GM12878 (cell line): Measurements from ENCODE around the gene C19orf73. TPM values are rescaled to one million over a fixed set of nuclear protein-coding genes. Genes with fewer than 3 reads are reported as not detected.

Source experiments
- CREM ChIP-seq: IDR thresholded peaks from 2 replicates; pipeline ENCODE4 v1.6.1; 2014; ENCODE audit warnings: antibody characterized with exemption, low read depth
- EGR1 ChIP-seq, 2 experiments: IDR thresholded peaks; 1 replicate in 1 of 2; 2 replicates in 1 of 2; pipeline ENCODE4 v1.6.1; 2011 to 2012; ENCODE audit warnings: low read depth in 2 of 2, low read length in 2 of 2, borderline replicate concordance in 1 of 2, mild to moderate bottlenecking in 1 of 2, moderate library complexity in 1 of 2
- ESRRA ChIP-seq: IDR thresholded peaks from 2 replicates; pipeline ENCODE4 v1.6.1; 2012; ENCODE audit warnings: mild to moderate bottlenecking, low read length, improper control_type of control experiment
- EZH2 ChIP-seq: IDR thresholded peaks from 2 replicates; pipeline ENCODE4 v1.6.1; 2012; ENCODE audit warnings: low read depth, mild to moderate bottlenecking, control low read depth, inconsistent platforms, low read length, borderline replicate concordance; ENCODE audit not compliant: control insufficient read depth
- FOS ChIP-seq: IDR thresholded peaks from 3 replicates; pipeline ENCODE4 v1.6.1; 2011; ENCODE audit warnings: borderline replicate concordance; ENCODE audit not compliant: insufficient read length; ENCODE audit errors: extremely low read depth
- JUND ChIP-seq: IDR thresholded peaks from 2 replicates; pipeline ENCODE4 v1.6.1; 2012; ENCODE audit warnings: low read depth, mild to moderate bottlenecking, low read length, improper control_type of control experiment, moderate library complexity
- KDM1A ChIP-seq: fragments of 200-600 bp; sonication (generic); IDR thresholded peaks from 2 replicates; pipeline ENCODE4 v1.6.1; 2016; ENCODE audit warnings: borderline replicate concordance
- KLF5 ChIP-seq: fragments of 450-650 bp; IDR thresholded peaks from 2 replicates; pipeline ENCODE4 v1.6.1; 2014; ENCODE audit warnings: mild to moderate bottlenecking; ENCODE audit not compliant: partially characterized antibody
- NRF1 ChIP-seq: conservative IDR thresholded peaks from 2 replicates; pipeline ENCODE4 v1.6.1; 2011; ENCODE audit warnings: mild to moderate bottlenecking, low read depth, low read length, improper control_type of control experiment
- PKNOX1 ChIP-seq: fragments of 450-650 bp; IDR thresholded peaks from 2 replicates; pipeline ENCODE4 v1.6.1; 2016; ENCODE audit warnings: mild to moderate bottlenecking
- RELB ChIP-seq: fragments of 450-650 bp; IDR thresholded peaks from 2 replicates; pipeline ENCODE4 v1.6.1; 2017; ENCODE audit warnings: low read depth, mild to moderate bottlenecking, moderate library complexity
- SMAD5 ChIP-seq: IDR thresholded peaks from 2 replicates; pipeline ENCODE4 v1.6.1; 2016; ENCODE audit warnings: antibody characterized with exemption, low read depth
- STAT1 ChIP-seq: fragments of 450-650 bp; conservative IDR thresholded peaks from 2 replicates; pipeline ENCODE4 v1.6.1; 2014; ENCODE audit warnings: antibody characterized with exemption, mild to moderate bottlenecking
- STAT3 ChIP-seq: IDR thresholded peaks from 2 replicates; pipeline ENCODE4 v1.6.1; 2011; ENCODE audit warnings: low read depth, low read length, improper control_type of control experiment
- TCF12 ChIP-seq: IDR thresholded peaks from 2 replicates; pipeline ENCODE4 v1.6.1; 2011; ENCODE audit warnings: low read depth, mild to moderate bottlenecking, low read length
- polyA plus RNA-seq, 11 experiments: library from polyadenylated mRNA; depleted of rRNA in 4 of 11; unstranded in 6 of 11; stranded (reverse) in 5 of 11; fragments of >200 nt; fragmentation: Nextera tagmentation in 4 of 11; fragmentation: Illumina TruSeq in 1 of 11; extraction: Ambion mirVana in 4 of 11; extraction: Trizol in 1 of 11; gene quantifications; 1 replicate in 1 of 11; 2 replicates in 10 of 11; pipeline versions ENCODE4 v1.2.1 to v1.2.3, GENCODE V29; 2011 to 2016; ENCODE audit warnings: inconsistent platforms in 2 of 11, missing spikeins in 2 of 11, low read depth in 1 of 11
- total RNA-seq, 4 experiments: library from RNA; depleted of rRNA in 3 of 4; stranded (reverse); fragments of >200 nt in 3 of 4; fragmentation: Illumina TruSeq in 1 of 4; extraction: Trizol in 1 of 4; gene quantifications; 2 replicates each; pipeline versions ENCODE4 v1.2.1 to v1.2.3, GENCODE V29; 2013 to 2021
- TF ChIP-seq, protein P1 (sequence below): fragments of 450-650 bp; IDR thresholded peaks from 2 replicates; pipeline ENCODE4 v1.6.1; 2017; ENCODE audit warnings: mild to moderate bottlenecking, moderate library complexity
- TF ChIP-seq, protein P2 (sequence below): IDR thresholded peaks from 2 replicates; pipeline ENCODE4 v1.6.1; 2011; ENCODE audit warnings: low read depth, mild to moderate bottlenecking, low read length, moderate library complexity, borderline replicate concordance; ENCODE audit errors: extremely low read depth
- TF ChIP-seq, protein P3 (sequence below): IDR thresholded peaks from 2 replicates; pipeline ENCODE4 v1.6.1; 2011; ENCODE audit warnings: borderline replicate concordance, low read depth, mild to moderate bottlenecking, moderate library complexity, low read length; ENCODE audit not compliant: insufficient read depth, poor library complexity, severe bottlenecking
- TF ChIP-seq, protein P4 (sequence below): IDR thresholded peaks from 2 replicates; pipeline ENCODE4 v1.6.1; 2011; ENCODE audit warnings: low read depth, low read length, improper control_type of control experiment, borderline replicate concordance

The C19orf73 gene
- total and polyA plus RNA-seq, 10 of the 15 experiments (the other 5 are each of a cell fraction or from before 2014, with no cell fraction given): 0.20 to 2.0 (median 0.80) TPM

GRCh38 chr19:49113762-49114629 is 4.9 kb downstream of the C19orf73 start, which contains the start of gene LIN7B (continued):
- TF ChIP-seq EGR1 (IDR thresholded peaks at IDR 0.05; ENCODE audit: borderline replicate concordance in 1 of 2, low read depth in 2 of 2, low read length in 2 of 2) (0 out of 3 replicates have a peak, but pooled peaks of 1 of the 2 experiments have one; percentile 36), CREM (no peak), SMAD5 (no peak), KDM1A (no peak), PKNOX1 (no peak), STAT1 (no peak), EZH2 (no peak), STAT3 (no peak), TCF12 (peak; percentile 63; the same call in 1 of the 2 replicates), JUND (no peak), RELB (no peak), KLF5 (no peak), NRF1 (no peak), ESRRA (no peak), FOS (no peak)
- TF ChIP-seq, protein P1, sequence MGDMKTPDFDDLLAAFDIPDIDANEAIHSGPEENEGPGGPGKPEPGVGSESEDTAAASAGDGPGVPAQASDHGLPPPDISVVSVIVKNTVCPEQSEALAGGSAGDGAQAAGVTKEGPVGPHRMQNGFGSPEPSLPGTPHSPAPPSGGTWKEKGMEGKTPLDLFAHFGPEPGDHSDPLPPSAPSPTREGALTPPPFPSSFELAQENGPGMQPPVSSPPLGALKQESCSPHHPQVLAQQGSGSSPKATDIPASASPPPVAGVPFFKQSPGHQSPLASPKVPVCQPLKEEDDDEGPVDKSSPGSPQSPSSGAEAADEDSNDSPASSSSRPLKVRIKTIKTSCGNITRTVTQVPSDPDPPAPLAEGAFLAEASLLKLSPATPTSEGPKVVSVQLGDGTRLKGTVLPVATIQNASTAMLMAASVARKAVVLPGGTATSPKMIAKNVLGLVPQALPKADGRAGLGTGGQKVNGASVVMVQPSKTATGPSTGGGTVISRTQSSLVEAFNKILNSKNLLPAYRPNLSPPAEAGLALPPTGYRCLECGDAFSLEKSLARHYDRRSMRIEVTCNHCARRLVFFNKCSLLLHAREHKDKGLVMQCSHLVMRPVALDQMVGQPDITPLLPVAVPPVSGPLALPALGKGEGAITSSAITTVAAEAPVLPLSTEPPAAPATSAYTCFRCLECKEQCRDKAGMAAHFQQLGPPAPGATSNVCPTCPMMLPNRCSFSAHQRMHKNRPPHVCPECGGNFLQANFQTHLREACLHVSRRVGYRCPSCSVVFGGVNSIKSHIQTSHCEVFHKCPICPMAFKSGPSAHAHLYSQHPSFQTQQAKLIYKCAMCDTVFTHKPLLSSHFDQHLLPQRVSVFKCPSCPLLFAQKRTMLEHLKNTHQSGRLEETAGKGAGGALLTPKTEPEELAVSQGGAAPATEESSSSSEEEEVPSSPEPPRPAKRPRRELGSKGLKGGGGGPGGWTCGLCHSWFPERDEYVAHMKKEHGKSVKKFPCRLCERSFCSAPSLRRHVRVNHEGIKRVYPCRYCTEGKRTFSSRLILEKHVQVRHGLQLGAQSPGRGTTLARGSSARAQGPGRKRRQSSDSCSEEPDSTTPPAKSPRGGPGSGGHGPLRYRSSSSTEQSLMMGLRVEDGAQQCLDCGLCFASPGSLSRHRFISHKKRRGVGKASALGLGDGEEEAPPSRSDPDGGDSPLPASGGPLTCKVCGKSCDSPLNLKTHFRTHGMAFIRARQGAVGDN: 0 out of 2 replicates have a peak, but pooled peaks have one; percentile 49
- TF ChIP-seq, protein P2, sequence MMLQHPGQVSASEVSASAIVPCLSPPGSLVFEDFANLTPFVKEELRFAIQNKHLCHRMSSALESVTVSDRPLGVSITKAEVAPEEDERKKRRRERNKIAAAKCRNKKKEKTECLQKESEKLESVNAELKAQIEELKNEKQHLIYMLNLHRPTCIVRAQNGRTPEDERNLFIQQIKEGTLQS: no peak
- TF ChIP-seq, protein P3, sequence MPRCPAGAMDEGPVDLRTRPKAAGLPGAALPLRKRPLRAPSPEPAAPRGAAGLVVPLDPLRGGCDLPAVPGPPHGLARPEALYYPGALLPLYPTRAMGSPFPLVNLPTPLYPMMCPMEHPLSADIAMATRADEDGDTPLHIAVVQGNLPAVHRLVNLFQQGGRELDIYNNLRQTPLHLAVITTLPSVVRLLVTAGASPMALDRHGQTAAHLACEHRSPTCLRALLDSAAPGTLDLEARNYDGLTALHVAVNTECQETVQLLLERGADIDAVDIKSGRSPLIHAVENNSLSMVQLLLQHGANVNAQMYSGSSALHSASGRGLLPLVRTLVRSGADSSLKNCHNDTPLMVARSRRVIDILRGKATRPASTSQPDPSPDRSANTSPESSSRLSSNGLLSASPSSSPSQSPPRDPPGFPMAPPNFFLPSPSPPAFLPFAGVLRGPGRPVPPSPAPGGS: peak; percentile 77
- TF ChIP-seq, protein P4, sequence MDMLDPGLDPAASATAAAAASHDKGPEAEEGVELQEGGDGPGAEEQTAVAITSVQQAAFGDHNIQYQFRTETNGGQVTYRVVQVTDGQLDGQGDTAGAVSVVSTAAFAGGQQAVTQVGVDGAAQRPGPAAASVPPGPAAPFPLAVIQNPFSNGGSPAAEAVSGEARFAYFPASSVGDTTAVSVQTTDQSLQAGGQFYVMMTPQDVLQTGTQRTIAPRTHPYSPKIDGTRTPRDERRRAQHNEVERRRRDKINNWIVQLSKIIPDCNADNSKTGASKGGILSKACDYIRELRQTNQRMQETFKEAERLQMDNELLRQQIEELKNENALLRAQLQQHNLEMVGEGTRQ: no peak; the same call in 1 of the 2 replicates
